CD4-positive, alpha-beta T cell treated with Interleukin-6 for 4 hours (primary cell): ENCODE data around the gene GOLT1B.
A peak's percentile ranks its signal among the peaks of the same experiment; 100 is the strongest.
"Not testable (repeated sequence)": the region's sequence is repeated elsewhere in the genome, so short reads cannot be mapped to it uniquely, and the experiment has no call there.

Experiments used
- DNase-seq: peaks from one replicate; pipeline ENCODE4 v3.0.0-alpha.2; 2020; ENCODE audit warnings: mixed read lengths

The GOLT1B gene

GRCh38 chr12:21501258-21502163, at the start of gene GOLT1B, which contains the start of gene RECQL:
TSS of gene GOLT1B (plus strand) at chr12:21501789. CDS start at chr12:21501924, 135 bp downstream.
TSS of gene RECQL (minus strand) at chr12:21501635. CDS start at chr12:21499570, 2,065 bp downstream.
- DNase-seq, result peak; percentile 90

- DNase-seq, result no peak
These were observed 48.2 kb upstream of the GOLT1B start for GRCh38 chr12:21453312-21453852.

GRCh38 chr12:21456291-21456780, 45.3 kb upstream of the GOLT1B start:
- DNase-seq, result peak; percentile 65

DNA sequence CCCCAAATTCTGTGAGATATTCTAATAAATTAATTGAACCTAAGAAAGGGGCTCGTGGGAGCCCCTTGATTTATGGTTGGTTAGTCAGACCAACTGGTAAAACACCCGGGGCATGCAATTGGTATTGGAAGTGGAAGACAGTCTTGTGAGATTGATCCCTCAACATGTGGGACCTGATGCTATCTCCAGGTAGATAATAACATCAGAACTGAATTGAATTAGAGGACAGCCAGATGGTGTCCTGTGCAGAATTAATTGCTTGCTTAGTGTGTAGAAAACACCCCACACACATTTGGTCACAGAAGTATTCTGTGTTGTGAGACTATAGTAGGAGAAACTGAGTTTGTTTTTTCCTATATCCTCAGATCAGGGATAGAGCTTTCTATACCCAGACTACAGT, 42.1 kb upstream of the GOLT1B start:
- no peak for DNase-seq

DNA sequence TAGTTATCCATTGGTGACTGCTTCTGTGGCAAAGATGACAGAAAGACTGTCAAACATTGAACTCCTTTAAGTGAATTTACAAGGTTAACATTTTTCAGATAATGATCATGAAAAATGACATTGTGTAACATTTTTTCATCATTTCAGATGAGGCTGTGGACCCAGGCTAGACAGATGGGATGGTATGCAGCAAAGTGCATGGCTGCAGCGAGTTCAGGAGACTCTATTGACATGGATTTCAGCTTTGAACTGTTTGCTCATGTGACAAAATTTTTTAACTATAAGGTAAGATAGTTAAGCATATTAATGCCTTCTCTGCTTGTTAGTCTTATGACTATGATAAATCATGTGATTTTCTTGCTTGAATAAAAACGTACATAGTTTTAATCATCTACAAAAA, 34.3 kb upstream of the GOLT1B start:
- DNase-seq, result not testable (repeated sequence)

- DNase-seq, result no peak
These were observed 30.3 kb upstream of the GOLT1B start for GRCh38 chr12:21471294-21471693.

DNA sequence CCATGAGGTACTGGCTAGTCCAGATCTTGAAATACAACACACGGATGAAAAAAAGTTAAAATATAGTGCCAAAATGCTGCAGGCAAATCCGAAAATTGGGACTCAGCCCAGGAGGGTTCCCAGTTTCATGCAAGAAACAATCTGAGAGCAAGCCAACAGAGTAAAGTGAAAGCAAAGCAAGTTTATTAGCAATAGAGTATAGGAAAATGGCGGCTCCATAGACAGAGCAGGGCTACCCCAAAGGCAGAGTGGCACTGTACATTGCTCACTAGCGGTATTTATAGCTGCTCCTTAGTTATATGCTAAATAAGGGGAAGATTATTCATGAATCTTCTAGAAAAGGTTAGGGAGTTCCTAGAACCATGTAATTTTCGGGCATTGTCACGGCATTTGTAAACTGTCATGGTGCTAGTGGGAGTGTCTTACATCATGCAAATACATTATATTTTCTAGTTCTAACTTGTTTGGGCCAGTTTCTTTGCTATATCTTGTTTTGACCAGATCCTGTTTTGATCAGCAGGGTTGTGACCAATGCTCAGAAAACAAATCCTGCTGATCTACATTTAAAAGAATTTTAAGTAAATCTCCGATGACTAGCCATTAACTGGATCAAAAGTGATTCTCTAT, 29.3 kb upstream of the GOLT1B start:
- DNase-seq, result no peak

- DNase-seq, result no peak
These were observed 26.0 kb upstream of the GOLT1B start for GRCh38 chr12:21475552-21475951.

DNA sequence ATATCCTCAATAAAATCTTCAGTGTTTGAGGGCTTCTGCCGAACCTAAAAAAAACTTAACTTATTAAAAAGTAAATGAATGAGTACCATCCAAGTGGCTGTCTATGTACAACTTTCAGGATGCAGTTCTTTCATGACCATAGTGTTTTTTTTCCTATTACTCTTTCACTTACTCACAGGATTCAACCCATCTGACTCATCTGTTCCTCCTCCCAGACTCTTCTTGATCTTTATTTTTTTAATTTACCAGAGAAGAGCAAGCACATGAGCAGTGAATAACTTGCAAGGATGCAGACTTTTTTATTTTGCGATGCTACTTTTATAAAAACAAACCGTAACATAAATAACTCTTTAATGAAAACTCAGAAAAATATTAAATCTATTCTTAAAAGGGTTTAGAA, 24.6 kb upstream of the GOLT1B start:
- no peak for DNase-seq

GRCh38 chr12:21478756-21479455, 22.7 kb upstream of the GOLT1B start:
- no peak for DNase-seq

- DNase-seq, result no peak
These were observed 18.1 kb upstream of the GOLT1B start for GRCh38 chr12:21483531-21483930.

GRCh38 chr12:21485998-21486397, 15.6 kb upstream of the GOLT1B start:
- DNase-seq, result no peak

GRCh38 chr12:21499765-21500164, 1.8 kb upstream of the GOLT1B start:
- DNase-seq, result no peak

- DNase-seq, result no peak
These were observed 767 bp upstream of the GOLT1B start for GRCh38 chr12:21500786-21501257.

- peak; percentile 43 for DNase-seq
These were observed 541 bp downstream of the GOLT1B start for GRCh38 chr12:21502164-21502496.

DNA sequence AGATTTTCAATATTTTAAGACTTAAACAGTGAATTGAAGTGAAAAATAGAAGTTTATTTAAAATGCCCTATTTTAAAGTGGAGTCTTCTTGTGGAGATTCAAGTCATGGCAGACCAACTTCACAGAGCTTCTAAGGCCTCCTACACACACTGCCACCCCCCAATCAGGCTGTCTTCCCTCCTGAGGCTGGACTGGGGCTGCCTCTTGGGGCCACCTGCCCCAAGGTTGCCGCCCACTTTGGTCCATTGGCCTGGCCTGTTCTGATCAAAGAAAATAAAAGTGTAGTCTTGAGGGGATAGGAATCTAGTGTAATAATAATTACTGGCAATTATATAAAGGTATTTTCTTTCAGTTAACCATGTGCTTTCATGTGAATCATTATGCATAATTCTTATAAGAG, 1.3 kb downstream of the GOLT1B start:
- DNase-seq, result no peak

- no peak for DNase-seq
These were observed 4.3 kb downstream of the GOLT1B start for GRCh38 chr12:21505888-21506287.

DNA sequence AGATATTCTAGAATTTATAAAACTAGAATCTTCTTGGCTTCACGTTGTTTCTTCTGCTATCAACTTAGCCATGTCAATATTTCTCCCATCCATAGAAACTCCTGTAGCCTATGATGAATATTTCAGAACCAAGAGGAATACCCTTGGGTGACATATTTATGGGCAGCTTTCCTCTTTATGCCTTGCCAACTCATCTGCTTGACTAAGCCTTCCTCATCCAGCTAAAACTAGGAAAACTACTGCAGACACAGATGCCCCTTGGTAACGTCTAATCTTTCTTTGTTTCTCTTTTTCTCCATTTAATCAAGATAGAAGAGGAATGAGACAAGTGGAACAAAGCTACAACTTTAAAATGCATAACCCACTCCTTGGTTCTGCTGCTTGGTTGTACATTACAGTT, 6.3 kb downstream of the GOLT1B start:
- DNase-seq, result no peak

DNA sequence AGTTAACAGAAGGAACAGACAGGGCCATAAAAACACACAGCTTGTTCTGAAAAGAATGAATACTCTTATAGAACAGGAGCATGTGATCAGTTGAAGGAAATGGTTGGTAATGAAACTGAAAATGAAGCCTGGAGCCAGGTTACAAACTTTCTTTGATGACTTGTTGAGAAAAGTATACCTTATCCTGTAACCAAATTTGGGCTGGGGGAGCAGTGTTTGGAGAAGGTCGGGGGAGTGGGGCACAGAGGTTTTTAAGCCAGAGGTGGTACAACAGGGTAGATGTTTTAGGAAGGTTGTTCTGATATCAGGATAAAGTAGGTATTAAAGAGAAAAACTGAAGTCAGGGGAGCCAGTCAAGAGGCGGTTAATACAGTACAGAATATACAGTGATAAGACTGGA, 8.2 kb downstream of the GOLT1B start:
- peak; percentile 2 for DNase-seq

GRCh38 chr12:21516281-21516680, 14.7 kb downstream of the GOLT1B start:
- DNase-seq, result no peak

GRCh38 chr12:21518451-21518850, 16.9 kb downstream of the GOLT1B start:
- no peak for DNase-seq

DNA sequence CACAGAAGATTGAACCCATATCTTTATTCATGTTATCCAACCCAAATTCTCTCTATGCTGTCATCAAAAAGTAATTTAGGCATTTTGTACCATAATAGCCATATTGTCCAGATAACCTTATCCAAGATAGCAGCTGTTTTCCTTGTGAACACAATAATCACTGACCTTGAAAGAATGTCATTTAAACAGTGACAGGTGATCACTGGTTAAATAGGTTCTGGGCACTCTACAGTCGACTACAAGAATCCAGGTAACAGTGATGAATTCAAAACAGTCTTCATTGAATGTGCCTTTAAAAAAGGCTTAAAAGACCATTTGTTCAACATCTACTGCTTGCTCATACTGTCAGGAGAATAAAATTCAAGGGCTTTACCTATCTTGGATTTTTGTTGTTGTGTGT, 20.0 kb downstream of the GOLT1B start:
- no peak for DNase-seq

- no peak for DNase-seq
These were observed 21.6 kb downstream of the GOLT1B start for GRCh38 chr12:21523148-21523547.
